WTC11 (cell line): ENCODE results near the gene CELA2A. TPM values are rescaled to one million over a fixed set of nuclear protein-coding genes. Genes with fewer than 3 reads are reported as not detected.

Experiments
- ATAC-seq: fragments of 200-7000 bp; cut with Tn5 transposase; 2 replicates; pipeline ENCODE4 v1.10.0; 2021; ENCODE audit warnings: mild to moderate bottlenecking, moderate library complexity
- CTCF ChIA-PET: fragments of 300-600 bp; sonication (Branson Sonifier 250); formaldehyde crosslinking; loops from one replicate; lab custom pipeline; 2021; ENCODE audit warnings: antibody characterized with exemption; lab: Charles Lee
- POLR2A ChIA-PET: fragments of 350-600 bp; sonication (Branson Sonifier 250); formaldehyde crosslinking; loops from one replicate; lab custom pipeline; 2021; ENCODE audit warnings: antibody characterized with exemption; lab: Charles Lee
- DNase-seq: peaks from one replicate; pipeline ENCODE4 v3.0.0; 2021; ENCODE audit warnings: low spot score
- H3K27ac Mint-ChIP-seq: 2 replicates; pipeline ENCODE4 v1.8.0; 2021; ENCODE audit warnings: mixed read lengths
- H3K27me3 Mint-ChIP-seq: 2 replicates; pipeline ENCODE4 v1.8.0; 2021; ENCODE audit warnings: low read depth, mild to moderate bottlenecking, moderate library complexity, mixed read lengths
- H3K36me3 Mint-ChIP-seq: 2 replicates; pipeline ENCODE4 v1.8.0; 2021; ENCODE audit warnings: mixed read lengths
- H3K4me1 Mint-ChIP-seq: 2 replicates; pipeline ENCODE4 v1.8.0; 2022; ENCODE audit warnings: mixed read lengths
- H3K4me3 Mint-ChIP-seq: 2 replicates; pipeline ENCODE4 v1.8.0; 2021; ENCODE audit warnings: mild to moderate bottlenecking, moderate library complexity, mixed read lengths
- H3K9me3 Mint-ChIP-seq: 2 replicates; pipeline ENCODE4 v1.8.0; 2021; ENCODE audit warnings: mixed read lengths
- CDX4 ChIP-seq: fragments of 250-450 bp; sonication (Bioruptor Pico); IDR thresholded peaks from 2 replicates; pipeline ENCODE4 v1.9.0; 2021; ENCODE audit warnings: moderate library complexity, mild to moderate bottlenecking, inconsistent platforms, borderline replicate concordance
- CREB1 ChIP-seq: sonication (generic); formaldehyde crosslinking; IDR thresholded peaks from 2 replicates; pipeline ENCODE4 v1.8.0; 2023; ENCODE audit warnings: mild to moderate bottlenecking, missing genetic modification reagents
- CTCF ChIP-seq: fragments of 200-600 bp; IDR thresholded peaks from 2 replicates; pipeline ENCODE4 v1.8.0; 2022; ENCODE audit warnings: antibody characterized with exemption
- E2F5 ChIP-seq: sonication (generic); formaldehyde crosslinking; IDR thresholded peaks from 2 replicates; pipeline ENCODE4 v1.8.1; 2022; ENCODE audit warnings: mild to moderate bottlenecking, moderate library complexity, missing genetic modification reagents
- EMX1 ChIP-seq: fragments of 250-450 bp; sonication (Bioruptor Pico); IDR thresholded peaks from 2 replicates; pipeline ENCODE4 v1.8.0; 2021; ENCODE audit warnings: mild to moderate bottlenecking
- GABPB1 ChIP-seq: sonication (generic); formaldehyde crosslinking; IDR thresholded peaks from 2 replicates; pipeline ENCODE4 v1.8.1; 2023; ENCODE audit warnings: mild to moderate bottlenecking, missing genetic modification reagents
- IRF1 ChIP-seq: sonication (generic); formaldehyde crosslinking; IDR thresholded peaks from 2 replicates; pipeline ENCODE4 v1.8.0; 2023; ENCODE audit warnings: missing genetic modification reagents
- JAZF1 ChIP-seq: fragments of 250-450 bp; sonication (Bioruptor Pico); IDR thresholded peaks from 2 replicates; pipeline ENCODE4 v1.9.0; 2021; ENCODE audit warnings: moderate library complexity, mild to moderate bottlenecking, inconsistent platforms
- JUN ChIP-seq: sonication (generic); formaldehyde crosslinking; IDR thresholded peaks from 2 replicates; pipeline ENCODE4 v1.8.0; 2023; ENCODE audit warnings: mild to moderate bottlenecking, missing genetic modification reagents
- MXD4 ChIP-seq: fragments of 250-450 bp; sonication (Bioruptor Pico); IDR thresholded peaks from 2 replicates; pipeline ENCODE4 v1.8.0; 2021; ENCODE audit warnings: mild to moderate bottlenecking, moderate library complexity, borderline replicate concordance
- MYBL2 ChIP-seq: sonication (generic); formaldehyde crosslinking; IDR thresholded peaks from 2 replicates; pipeline ENCODE4 v1.8.1; 2023; ENCODE audit warnings: mild to moderate bottlenecking, moderate library complexity, missing genetic modification reagents
- NR1H2 ChIP-seq: sonication (generic); formaldehyde crosslinking; IDR thresholded peaks from 2 replicates; pipeline ENCODE4 v1.9.0; 2021; ENCODE audit warnings: mild to moderate bottlenecking, moderate library complexity, missing genetic modification reagents
- PRDM15 ChIP-seq: sonication (generic); formaldehyde crosslinking; IDR thresholded peaks from 2 replicates; pipeline ENCODE4 v1.8.0; 2022; ENCODE audit warnings: missing genetic modification reagents
- PRRX2 ChIP-seq: fragments of 250-450 bp; sonication (Bioruptor Pico); IDR thresholded peaks from 2 replicates; pipeline ENCODE4 v1.8.0; 2021; ENCODE audit warnings: mild to moderate bottlenecking
- TCF7 ChIP-seq: sonication (generic); formaldehyde crosslinking; IDR thresholded peaks from 2 replicates; pipeline ENCODE4 v1.8.0; 2022; ENCODE audit warnings: mild to moderate bottlenecking, low read depth, missing genetic modification reagents, moderate library complexity
- USF1 ChIP-seq: sonication (generic); formaldehyde crosslinking; IDR thresholded peaks from 2 replicates; pipeline ENCODE4 v1.8.0; 2022; ENCODE audit warnings: mild to moderate bottlenecking, missing genetic modification reagents
- ZNF396 ChIP-seq: fragments of 250-450 bp; sonication (Bioruptor Pico); IDR thresholded peaks from 2 replicates; pipeline ENCODE4 v1.8.0; 2021; ENCODE audit warnings: mild to moderate bottlenecking, moderate library complexity, borderline replicate concordance
- ZSCAN18 ChIP-seq: fragments of 250-450 bp; sonication (Bioruptor Pico); IDR thresholded peaks from 2 replicates; pipeline ENCODE4 v2.1.2; 2022; ENCODE audit warnings: mild to moderate bottlenecking, moderate library complexity
- total RNA-seq: library from RNA; stranded (reverse); gene quantifications from 3 replicates; pipeline ENCODE4 v1.2.3, GENCODE V29; 2021

Gene CELA2A
- total RNA-seq, 1 experiment from 2014 or later: 0.83 TPM

- DNase-seq (no peak), ATAC-seq (no peak)
- ChIA-PET POLR2A (no interaction called here), CTCF (no interaction called here)
- H3K27ac Mint-ChIP-seq: no peak overlapping the region
- TF ChIP-seq USF1 (CRISPR knock-in tag) (no peak), EMX1 (CRISPR knock-in tag) (no peak), ZSCAN18 (CRISPR knock-in tag) (no peak), CREB1 (CRISPR knock-in tag) (no peak), JAZF1 (no peak), GABPB1 (no peak), CDX4 (CRISPR knock-in tag) (no peak), ZNF396 (CRISPR knock-in tag) (no peak), PRDM15 (CRISPR knock-in tag) (no peak), MXD4 (no peak), MYBL2 (CRISPR knock-in tag) (no peak), PRRX2 (CRISPR knock-in tag) (no peak), CTCF (no peak), TCF7 (CRISPR knock-in tag) (no peak), E2F5 (no peak), IRF1 (CRISPR knock-in tag) (no peak), NR1H2 (CRISPR knock-in tag) (no peak)
- H3K9me3 Mint-ChIP-seq: no peaks in the 10 kb centered on the region
- no peaks in the 10 kb centered on the region for H3K27me3 Mint-ChIP-seq
- no peak overlapping the region for H3K4me3 Mint-ChIP-seq
- H3K36me3 Mint-ChIP-seq: no peaks in the 10 kb centered on the region
- no peaks in the 10 kb centered on the region for H3K4me1 Mint-ChIP-seq
These were observed 17.2 kb upstream of the CELA2A start for GRCh38 chr1:15439325-15439724.

- Mint-ChIP-seq H3K36me3 (no peaks in the 10 kb centered on the region), H3K27me3 (no peaks in the 10 kb centered on the region), H3K4me3 (no peak overlapping the region), H3K27ac (no peak overlapping the region), H3K4me1 (no peaks in the 10 kb centered on the region), H3K9me3 (no peaks in the 10 kb centered on the region)
- ChIA-PET CTCF (interaction anchor here (5.0 kb wide), 1 partner anchor 9 kb away, joined by 20 read pairs; no protein-coding TSS in a partner anchor), POLR2A (interaction anchor here (1.2 kb wide), 1 partner anchor 19 kb away, joined by 3 read pairs; no protein-coding TSS in a partner anchor)
- ATAC-seq (no peak), DNase-seq (no peak)
- no peak for TF ChIP-seq JUN (CRISPR knock-in tag)
- no peak for TF ChIP-seq PRDM15 (CRISPR knock-in tag)
These were observed 16.2 kb upstream of the CELA2A start for GRCh38 chr1:15440357-15440756.
